Parietal lobe (tissue), 1 donor: ENCODE data around the gene ZNF71. TPM values are rescaled to one million over a fixed set of nuclear protein-coding genes. Genes with fewer than 3 reads are reported as not detected.

Experiments
- total RNA-seq: library from RNA; depleted of rRNA; stranded (reverse); fragments of >200 nt; gene quantifications from one replicate; pipeline ENCODE4 v1.2.3, GENCODE V29; 2014

ZNF71 gene
- total RNA-seq = 41.6 TPM

GRCh38 chr19:56594783-56595547 lies at the start of gene ZNF71:
Gene ZNF71 (plus strand): TSS chr19:56595302. CDS start chr19:56601559, 6,257 bp downstream.

GRCh38 chr19:56567274-56568120 lies 27.6 kb upstream of the ZNF71 start, which contains the start of gene ZNF470:
Gene ZNF470 (plus strand): TSS chr19:56567468. CDS start chr19:56570312, 2,844 bp downstream.

DNA sequence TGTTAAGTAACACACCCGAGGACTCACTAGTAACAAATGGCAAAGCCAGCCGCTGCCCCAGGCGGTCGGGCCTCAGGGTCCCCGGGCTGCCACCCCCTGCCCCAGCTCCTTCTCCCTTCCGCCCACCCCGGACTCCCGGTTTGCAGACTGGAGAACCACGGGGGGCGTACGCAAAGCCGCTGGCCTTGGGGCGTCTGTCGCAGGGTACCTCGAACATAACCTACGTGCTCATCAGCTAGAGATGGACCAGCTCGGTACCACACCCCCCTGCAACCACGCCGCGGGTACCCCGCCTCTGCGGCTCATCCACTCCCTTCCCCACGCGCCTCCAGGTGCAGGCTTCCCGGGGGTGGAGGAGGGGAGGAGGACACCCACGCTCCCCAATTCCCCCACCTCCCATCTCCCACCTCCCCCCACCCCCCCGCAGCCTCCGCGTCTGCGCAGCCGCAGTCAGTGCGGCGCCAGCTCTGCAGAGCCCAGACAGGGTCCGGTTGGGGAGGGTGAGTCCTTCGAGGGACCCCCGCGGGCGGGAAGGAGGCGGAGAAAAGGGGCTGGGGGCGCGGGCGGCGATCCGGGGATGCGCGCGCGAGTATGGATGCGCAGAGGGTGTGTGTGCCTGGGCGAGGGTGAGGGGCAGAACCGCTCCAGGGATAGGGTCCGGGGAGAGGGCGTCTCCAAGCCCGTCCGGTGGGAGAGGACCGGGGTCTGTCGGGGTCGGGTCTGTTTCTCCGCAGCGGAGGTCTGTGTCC lies 47.8 kb downstream of the ZNF71 start, which contains the start of gene SMIM17:
Gene SMIM17, plus strand, starts transcription at position 449 of the 749 bp plus-strand sequence. CDS start 2,509 bp downstream, outside the sequence.

DNA sequence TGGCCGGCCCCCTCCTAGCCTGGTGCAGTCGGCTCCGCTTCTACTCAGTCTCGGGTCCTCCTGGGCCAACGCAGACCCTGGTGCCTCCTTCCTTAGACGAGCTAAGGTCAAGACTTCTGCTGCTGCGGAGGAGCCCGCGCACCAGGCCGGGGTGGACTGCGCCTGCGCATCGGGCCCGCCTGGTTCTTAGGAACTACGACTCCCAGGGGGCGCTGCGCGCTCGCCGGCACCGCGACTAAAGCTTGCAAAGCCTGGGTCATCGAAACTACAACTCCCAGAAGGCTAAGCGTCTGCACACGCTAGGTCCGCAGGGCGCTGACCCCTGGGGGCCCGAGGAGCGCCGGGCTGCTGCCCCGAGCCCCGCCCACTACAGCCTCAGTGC lies 76.5 kb downstream of the ZNF71 start, which contains the start of gene ZNF835:
Gene ZNF835, minus strand, starts transcription at position 145 of the 382 bp plus-strand sequence. CDS start 6,559 bp downstream, outside the sequence.

Other genes starting within 250 kb of the ZNF71 start
- 8.8 TPM for gene ZNF582, start 201.8 kb upstream of the ZNF71 start, total RNA-seq
- gene ZNF583, start 191.0 kb upstream of the ZNF71 start, total RNA-seq = 71.7 TPM
- 35.1 TPM for gene ZNF667, start 118.0 kb upstream of the ZNF71 start, total RNA-seq
- gene ZNF471, start 87.4 kb upstream of the ZNF71 start, total RNA-seq = 48.5 TPM
- gene ZFP28, start 56.4 kb upstream of the ZNF71 start, total RNA-seq = 42.3 TPM
- 29.7 TPM for gene ZNF470, start 27.8 kb upstream of the ZNF71 start, total RNA-seq
- gene SMIM17, start 47.9 kb downstream of the ZNF71 start, total RNA-seq = 11.9 TPM
- 11.0 TPM for gene ZNF835, start 76.5 kb downstream of the ZNF71 start, total RNA-seq
- gene PEG3, start 245.4 kb downstream of the ZNF71 start, total RNA-seq = 63.5 TPM
- 7.8 TPM for gene ZIM2, start 245.4 kb downstream of the ZNF71 start, total RNA-seq